Hepatocyte (in vitro differentiated cells): Measurements from ENCODE around the gene KIF25.

Experiments
- EZH2 ChIP-seq: fragments of 200-600 bp; sonication (generic); IDR thresholded peaks from 2 replicates; pipeline ENCODE4 v1.6.1; 2016; ENCODE audit warnings: antibody characterized with exemption, mild to moderate bottlenecking, borderline replicate concordance
- EZH2phosphoT487 ChIP-seq: fragments of 200-600 bp; sonication (generic); IDR thresholded peaks from one replicate; pipeline ENCODE4 v1.6.1; 2018; ENCODE audit warnings: antibody characterized with exemption, mild to moderate bottlenecking, low read depth, moderate library complexity; ENCODE audit not compliant: unreplicated experiment, severe bottlenecking
- TF ChIP-seq, protein P1 (sequence below): fragments of 200-600 bp; sonication (generic); IDR thresholded peaks from 2 replicates; pipeline ENCODE4 v1.5.1; 2016; ENCODE audit warnings: antibody characterized with exemption, mild to moderate bottlenecking; ENCODE audit not compliant: poor library complexity

DNA sequence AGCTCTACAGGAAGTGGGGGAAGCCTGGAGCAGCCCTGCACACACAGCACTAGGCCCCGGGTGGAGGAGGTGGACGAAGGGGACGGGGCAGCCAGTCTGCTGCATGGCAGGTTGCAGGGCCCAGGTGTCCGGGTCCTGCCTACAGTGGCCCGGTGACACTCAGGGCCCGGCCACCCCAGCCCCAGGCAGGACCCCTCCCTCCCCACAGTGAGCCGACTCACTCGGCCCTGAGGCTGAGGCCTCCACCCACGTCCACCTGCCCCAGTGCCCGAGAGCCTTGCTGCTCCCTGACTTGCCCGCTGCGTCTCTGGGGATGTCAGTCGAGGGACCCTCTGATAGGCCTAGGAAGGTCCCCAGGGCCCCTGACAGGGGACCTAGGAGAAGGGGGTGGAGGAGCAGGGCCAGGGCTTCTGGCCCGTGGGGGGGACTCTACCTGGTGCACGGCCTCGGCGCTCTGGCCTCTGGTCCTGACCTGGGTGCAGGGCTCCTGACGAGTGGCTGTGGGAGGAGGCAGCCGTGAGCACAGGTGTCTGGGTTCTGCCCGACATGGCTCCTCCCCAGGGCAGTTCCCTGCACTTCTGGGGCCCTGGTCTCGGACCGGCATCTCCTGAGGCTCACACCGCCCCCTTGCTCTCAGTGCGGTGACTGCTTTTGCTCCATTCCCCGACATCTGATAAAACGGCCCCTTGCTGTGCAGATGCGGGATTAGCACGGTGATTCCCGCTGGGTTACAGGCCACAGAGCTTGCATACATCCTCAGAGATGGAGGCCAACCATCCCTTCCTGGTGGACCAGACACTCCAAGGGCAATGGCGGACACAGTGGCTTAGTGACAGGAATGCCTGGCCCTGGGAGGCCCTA is 61.5 kb downstream of the KIF25 start:
- TF ChIP-seq, protein P1, sequence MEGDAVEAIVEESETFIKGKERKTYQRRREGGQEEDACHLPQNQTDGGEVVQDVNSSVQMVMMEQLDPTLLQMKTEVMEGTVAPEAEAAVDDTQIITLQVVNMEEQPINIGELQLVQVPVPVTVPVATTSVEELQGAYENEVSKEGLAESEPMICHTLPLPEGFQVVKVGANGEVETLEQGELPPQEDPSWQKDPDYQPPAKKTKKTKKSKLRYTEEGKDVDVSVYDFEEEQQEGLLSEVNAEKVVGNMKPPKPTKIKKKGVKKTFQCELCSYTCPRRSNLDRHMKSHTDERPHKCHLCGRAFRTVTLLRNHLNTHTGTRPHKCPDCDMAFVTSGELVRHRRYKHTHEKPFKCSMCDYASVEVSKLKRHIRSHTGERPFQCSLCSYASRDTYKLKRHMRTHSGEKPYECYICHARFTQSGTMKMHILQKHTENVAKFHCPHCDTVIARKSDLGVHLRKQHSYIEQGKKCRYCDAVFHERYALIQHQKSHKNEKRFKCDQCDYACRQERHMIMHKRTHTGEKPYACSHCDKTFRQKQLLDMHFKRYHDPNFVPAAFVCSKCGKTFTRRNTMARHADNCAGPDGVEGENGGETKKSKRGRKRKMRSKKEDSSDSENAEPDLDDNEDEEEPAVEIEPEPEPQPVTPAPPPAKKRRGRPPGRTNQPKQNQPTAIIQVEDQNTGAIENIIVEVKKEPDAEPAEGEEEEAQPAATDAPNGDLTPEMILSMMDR = no peak
- no peak for TF ChIP-seq EZH2phosphoT487
- no peak for TF ChIP-seq EZH2
